Stimulated activated CD4-positive, alpha-beta T cell treated with anti-CD3 and anti-CD28 coated beads, TNF-alpha, amount 100 ng/mL, for 1 hour (primary cell): Measurements from ENCODE around the gene FHDC1.

ENCODE experiments used
- DNase-seq, 3 donors: peaks; one replicate each; pipeline ENCODE4 v3.0.0-alpha.2; 2020; ENCODE audit warnings: low read depth in 3 of 3, low spot score in 1 of 3

FHDC1 gene

GRCh38 chr4:152929888-152930287, 6.2 kb upstream of the FHDC1 start:
- no peak for DNase-seq

GRCh38 chr4:152935143-152935542, 980 bp upstream of the FHDC1 start:
- DNase-seq: no peak

- DNase-seq: no peak
These were observed 568 bp downstream of the FHDC1 start for GRCh38 chr4:152936446-152937335.

GRCh38 chr4:152937336-152938236, 1.5 kb downstream of the FHDC1 start:
- no peak for DNase-seq

DNA sequence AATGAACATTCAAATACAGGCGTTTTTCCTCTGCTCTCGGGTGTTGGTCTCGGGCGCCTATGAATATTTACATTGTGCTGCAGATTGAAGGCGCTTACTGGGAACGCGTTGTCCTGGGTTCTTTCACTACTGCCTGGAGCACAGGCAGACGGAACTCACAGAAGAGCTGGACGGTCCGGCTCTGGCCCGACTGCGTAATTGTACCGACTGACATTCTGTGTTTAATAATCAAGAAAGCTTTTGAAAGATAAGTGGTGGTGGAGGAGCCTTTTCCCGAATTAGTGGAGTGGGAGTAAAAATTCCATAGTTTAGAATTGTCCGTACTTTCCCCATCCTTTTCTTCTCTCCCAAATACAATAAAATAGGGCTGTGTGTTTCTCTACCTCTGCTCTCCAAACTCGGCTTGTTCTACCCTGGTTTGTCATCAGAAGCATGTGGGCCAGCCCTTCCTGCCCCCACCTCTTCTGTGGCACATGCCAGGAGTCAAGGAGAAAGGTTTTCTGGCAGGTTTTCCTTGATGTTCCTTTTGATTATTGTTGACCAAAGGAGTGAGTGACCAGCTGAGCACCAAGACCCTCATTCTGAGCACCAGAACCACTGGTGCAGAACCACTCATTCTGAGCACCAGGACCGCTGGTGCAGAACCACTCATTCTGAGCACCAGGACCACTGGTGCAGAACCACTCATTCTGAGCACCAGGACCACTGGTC, 2.3 kb downstream of the FHDC1 start:
- no peak for DNase-seq

- no peak for DNase-seq
These were observed 3.5 kb downstream of the FHDC1 start for GRCh38 chr4:152939621-152940020.

DNA sequence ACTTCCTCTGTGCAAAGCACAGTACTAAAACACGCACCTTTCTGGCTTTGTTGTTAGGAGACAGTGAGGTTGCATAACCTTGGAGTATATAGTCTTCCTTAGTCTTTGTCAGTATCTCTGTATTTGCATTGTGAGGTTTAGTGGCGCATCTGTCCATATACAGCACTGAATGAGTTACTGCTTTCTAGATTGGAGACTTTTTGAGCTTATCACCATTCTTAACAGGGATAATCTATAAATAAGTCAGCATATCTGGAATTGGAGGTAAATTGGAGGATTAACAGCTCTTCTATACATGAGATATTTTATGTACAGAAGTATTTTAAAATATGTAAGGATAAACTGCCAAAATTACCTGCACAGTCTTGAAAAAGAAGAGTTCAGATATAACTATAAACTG, 4.3 kb downstream of the FHDC1 start:
- DNase-seq: no peak

DNA sequence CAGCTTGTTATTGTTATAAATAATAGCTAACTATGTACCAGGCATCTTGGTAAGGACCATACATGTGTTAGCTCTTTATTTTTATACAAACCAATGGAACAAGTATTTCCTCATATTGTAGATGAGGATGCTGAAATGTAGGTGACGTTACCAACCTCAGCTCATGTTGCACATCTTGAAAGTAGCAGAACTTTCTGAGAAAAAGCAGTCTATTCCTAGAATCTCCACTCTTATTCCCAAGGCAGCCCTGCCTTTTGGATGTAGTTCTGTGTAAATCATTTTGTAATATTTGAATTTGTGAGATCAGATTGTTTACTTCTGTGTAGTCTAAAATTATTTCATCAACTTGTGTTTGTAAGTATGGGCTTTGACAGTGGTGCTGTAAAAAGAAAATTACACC, 5.3 kb downstream of the FHDC1 start:
- DNase-seq: no peak

GRCh38 chr4:152942346-152942745, 6.2 kb downstream of the FHDC1 start:
- no peak for DNase-seq

DNA sequence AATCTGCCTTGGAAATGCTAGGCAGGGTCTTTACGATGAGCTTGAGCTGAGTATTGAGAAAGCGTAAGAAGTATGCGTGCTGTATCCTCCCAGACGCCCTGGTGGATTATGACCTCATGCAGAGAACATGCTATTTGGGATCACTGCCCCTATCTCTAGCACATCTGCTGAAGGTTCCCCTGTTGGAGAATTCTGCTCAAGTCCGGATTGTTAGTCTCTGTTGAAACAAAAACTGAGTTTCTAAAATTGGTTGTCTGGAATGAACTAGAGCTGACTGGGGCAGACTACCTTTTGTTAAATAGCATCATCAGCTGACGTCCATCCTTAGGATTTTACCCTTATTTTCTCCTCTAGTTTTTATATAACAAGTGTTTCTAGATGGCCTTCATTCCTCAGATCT, 7.5 kb downstream of the FHDC1 start:
- no peak for DNase-seq

- no peak for DNase-seq
These were observed 8.7 kb downstream of the FHDC1 start for GRCh38 chr4:152944666-152945320.

DNA sequence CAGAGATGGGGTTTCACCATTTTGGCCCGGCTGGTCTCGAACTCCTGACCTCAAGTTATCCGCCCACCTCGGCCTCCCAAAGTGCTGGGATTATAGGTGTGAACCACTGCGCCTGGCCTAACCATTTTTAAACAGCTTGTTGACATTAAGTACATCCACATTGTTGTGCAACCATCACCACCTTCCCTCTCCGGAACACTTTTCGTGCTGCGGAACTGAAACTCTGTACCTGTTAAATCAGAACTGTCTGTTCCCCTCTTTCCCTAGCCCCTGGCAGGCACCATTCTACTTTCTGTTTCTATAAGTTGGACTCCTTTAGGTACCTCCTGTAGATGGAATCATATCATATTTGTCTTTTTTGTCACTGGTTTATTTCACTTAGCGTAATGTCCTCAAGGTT, 9.5 kb downstream of the FHDC1 start:
- no peak for DNase-seq

GRCh38 chr4:152946446-152946845, 10.3 kb downstream of the FHDC1 start:
- DNase-seq: no peak

GRCh38 chr4:152947311-152947710, 11.2 kb downstream of the FHDC1 start:
- DNase-seq: no peak

DNA sequence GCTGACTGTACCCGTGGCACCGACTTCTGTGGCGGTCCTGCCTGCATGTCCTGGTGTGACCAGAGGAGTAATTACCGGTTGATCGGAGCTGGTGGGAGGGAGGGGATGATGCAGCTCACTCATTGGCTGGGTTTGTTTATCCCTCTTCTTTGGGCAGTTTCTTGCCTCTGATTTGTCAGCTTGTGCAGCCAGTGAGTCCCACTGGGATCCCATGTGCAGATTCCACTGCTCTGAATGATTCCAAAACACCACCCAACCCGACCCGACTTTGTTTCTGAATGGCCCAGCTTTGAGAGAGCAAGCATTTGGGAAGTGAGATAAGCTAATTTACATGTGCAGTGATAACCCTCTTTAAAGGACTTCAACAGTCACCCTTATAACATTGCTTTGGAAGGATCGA, 13.8 kb downstream of the FHDC1 start:
- no peak for DNase-seq

DNA sequence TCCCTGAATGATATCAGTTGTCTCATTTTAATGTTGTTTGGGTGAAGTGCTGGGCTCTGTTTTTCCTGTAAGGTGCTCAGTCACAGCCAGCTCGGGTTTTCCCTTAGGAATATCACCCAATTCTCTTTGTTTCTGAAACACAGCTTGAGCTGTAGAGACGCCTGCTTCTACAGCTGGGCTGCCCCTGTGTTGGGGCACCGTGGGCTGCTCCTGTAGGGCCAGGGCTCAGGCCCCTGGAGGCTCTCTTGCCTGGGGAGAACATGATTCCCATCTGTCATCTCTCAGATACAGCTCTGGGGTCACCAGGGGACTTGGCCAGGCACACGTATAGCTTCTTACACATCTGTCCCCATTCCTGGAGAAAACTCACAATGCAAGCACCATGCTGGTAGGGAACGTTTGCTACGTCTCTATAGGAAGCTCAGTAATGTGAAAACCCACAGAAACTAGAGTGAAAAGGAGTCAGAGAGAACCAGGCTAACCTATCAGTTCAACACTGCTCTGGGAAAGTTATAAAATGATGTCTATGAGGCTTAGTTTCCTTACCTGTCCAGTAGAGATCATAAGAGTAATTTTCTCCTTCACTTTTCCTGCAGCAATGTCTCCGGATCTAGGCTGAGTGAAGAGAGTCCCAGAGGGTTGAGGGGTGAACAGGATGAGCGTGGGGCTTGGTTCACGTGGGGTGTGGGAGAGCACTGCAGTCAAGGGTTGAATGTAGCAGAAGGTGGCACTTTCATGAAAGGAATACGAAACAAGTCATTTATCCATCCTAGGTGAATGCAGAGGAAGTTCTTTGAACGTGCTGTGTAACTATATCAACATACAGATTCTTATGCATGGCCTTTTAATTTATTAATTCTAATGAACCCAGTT, 14.5 kb downstream of the FHDC1 start:
- DNase-seq: no peak

DNA sequence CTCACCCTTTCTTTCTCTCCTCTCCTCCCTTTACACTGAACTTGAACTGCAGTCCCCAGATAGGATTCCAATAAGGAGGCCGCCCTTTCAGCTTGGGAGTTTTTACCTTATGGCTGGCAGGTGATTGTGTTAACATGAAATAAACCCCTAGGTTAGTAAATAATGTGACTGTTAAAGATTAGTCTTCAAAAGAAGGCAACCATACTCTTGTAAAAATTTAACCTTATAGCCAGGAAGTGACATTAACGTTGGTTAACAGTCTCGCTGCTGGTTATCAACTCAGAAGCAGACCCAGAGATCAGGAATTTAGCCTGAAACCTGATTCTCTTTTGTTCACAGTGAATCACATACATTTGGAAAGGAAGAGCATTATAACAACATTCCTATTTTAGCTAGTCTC, 15.2 kb downstream of the FHDC1 start:
- DNase-seq: no peak

- no peak for DNase-seq
These were observed 17.4 kb downstream of the FHDC1 start for GRCh38 chr4:152953514-152953913.

DNA sequence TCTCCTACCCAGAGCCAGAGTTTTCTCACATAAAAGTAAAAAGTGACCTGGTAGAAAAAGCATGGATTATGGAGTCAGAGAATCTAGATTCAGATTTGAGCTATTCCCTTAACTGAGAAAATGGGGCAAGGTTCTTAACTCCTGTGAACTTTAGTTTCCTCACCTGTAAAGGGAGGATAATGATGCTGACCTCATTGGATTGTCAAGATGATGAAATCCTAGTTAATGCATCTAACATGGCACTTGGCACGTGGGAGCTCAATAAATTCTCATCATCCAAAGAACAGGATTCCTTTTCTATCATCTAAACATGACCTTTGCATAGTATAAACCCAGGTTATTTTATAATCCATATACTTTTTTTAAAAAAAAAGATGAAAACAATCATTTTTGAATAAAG, 18.6 kb downstream of the FHDC1 start:
- DNase-seq: no peak

DNA sequence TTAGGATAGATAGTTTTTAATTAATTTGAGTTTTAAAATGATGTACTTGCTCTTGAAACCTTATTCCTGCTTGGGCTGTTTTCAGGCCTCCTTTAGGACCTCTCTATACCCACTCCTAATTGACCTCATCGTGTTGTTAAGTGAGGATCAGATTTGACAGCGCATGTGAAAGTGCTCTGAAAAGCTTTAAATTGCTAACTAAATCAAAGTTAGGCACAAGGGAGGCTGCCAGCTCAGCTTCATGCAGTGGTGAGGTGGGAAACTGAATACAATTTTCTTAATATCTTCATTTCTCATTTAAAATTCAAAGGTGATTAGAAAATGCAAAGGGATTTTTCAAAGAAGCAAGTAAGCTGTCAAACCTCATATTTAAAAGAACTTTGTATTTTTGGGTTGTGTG, 20.0 kb downstream of the FHDC1 start:
- no peak for DNase-seq
